PC-9 (cell line): ENCODE data around the gene SLC35E4. TPM values are rescaled to one million over a fixed set of nuclear protein-coding genes. Genes with fewer than 3 reads are reported as not detected.

Experiments
- BruUV-seq: library from RNA; stranded (reverse); fragments of 400-500 nt; replicated peaks from 2 replicates; lab custom pipeline; 2021; lab: Mats Ljungman, UMichigan
- CTCF ChIA-PET: fragments of 300-600 bp; sonication (Branson Sonifier 250); formaldehyde crosslinking; loops from one replicate; lab custom pipeline; 2022; ENCODE audit warnings: antibody characterized with exemption; lab: Charles Lee
- POLR2A ChIA-PET: fragments of 300-600 bp; sonication (Branson Sonifier 250); formaldehyde crosslinking; loops from one replicate; lab custom pipeline; 2022; ENCODE audit warnings: antibody characterized with exemption; ENCODE audit not compliant: unreplicated experiment; lab: Charles Lee
- DNase-seq, 2 experiments: peaks; one replicate each; pipeline versions ENCODE4 v3.0.0 to v3.0.0-alpha.2; 2015 to 2022; ENCODE audit warnings: mixed read lengths in 1 of 2
- H2AFZ ChIP-seq: fragments of 200-600 bp; sonication (generic); 2 replicates; pipeline ENCODE4 v1.8.1; 2017; ENCODE audit warnings: antibody characterized with exemption
- H3F3A ChIP-seq: fragments of 200-600 bp; sonication (generic); 2 replicates; pipeline ENCODE4 v1.8.1; 2017; ENCODE audit warnings: antibody characterized with exemption, mild to moderate bottlenecking, low read depth; ENCODE audit not compliant: insufficient read depth
- H3K27ac ChIP-seq: fragments of 200-600 bp; sonication (generic); 2 replicates; pipeline ENCODE4 v1.6.1; 2016; ENCODE audit warnings: mixed run types
- H3K27me3 ChIP-seq: fragments of 200-600 bp; sonication (generic); 2 replicates; pipeline ENCODE4 v1.6.1; 2016; ENCODE audit warnings: low read depth, mixed run types; ENCODE audit not compliant: insufficient read depth
- H3K36me3 ChIP-seq: fragments of 200-600 bp; sonication (generic); 2 replicates; pipeline ENCODE4 v1.6.1; 2016; ENCODE audit warnings: low read depth, mixed run types
- H3K4me1 ChIP-seq: fragments of 200-600 bp; sonication (generic); replicated peaks from 2 replicates; pipeline ENCODE4 v1.6.1; 2016; ENCODE audit warnings: mixed run types; ENCODE audit not compliant: insufficient read depth
- H3K4me2 ChIP-seq: fragments of 200-600 bp; sonication (generic); 2 replicates; pipeline ENCODE4 v1.6.1; 2017; ENCODE audit warnings: mixed run types
- H3K4me3 ChIP-seq: fragments of 200-600 bp; sonication (generic); 2 replicates; pipeline ENCODE4 v1.6.1; 2016; ENCODE audit warnings: mixed run types
- H3K79me2 ChIP-seq: fragments of 200-600 bp; sonication (generic); 2 replicates; pipeline ENCODE4 v1.6.1; 2017; ENCODE audit warnings: low read depth, mixed run types
- H3K9me2 ChIP-seq: fragments of 200-600 bp; sonication (generic); 2 replicates; pipeline ENCODE4 v1.8.1; 2017; ENCODE audit warnings: mild to moderate bottlenecking; ENCODE audit not compliant: insufficient read depth
- H3K9me3 ChIP-seq: fragments of 200-600 bp; sonication (generic); 2 replicates; pipeline ENCODE4 v1.8.1; 2016; ENCODE audit warnings: low read depth; ENCODE audit not compliant: insufficient read depth
- H4K20me1 ChIP-seq: fragments of 200-600 bp; sonication (generic); 2 replicates; pipeline ENCODE4 v1.8.1; 2017; ENCODE audit not compliant: insufficient read depth
- CTCF ChIP-seq: fragments of 200-600 bp; sonication (generic); conservative IDR thresholded peaks from 2 replicates; pipeline ENCODE4 v1.6.1; 2017; ENCODE audit warnings: mixed run types, antibody characterized with exemption, mild to moderate bottlenecking, moderate library complexity
- EZH2 ChIP-seq: fragments of 200-600 bp; sonication (generic); IDR thresholded peaks from 2 replicates; pipeline ENCODE4 v1.8.0; 2017; ENCODE audit warnings: antibody characterized with exemption, low read depth
- intact Hi-C: fragments of 100-400 bp; cut with micrococcal nuclease; formaldehyde crosslinking; loops from one replicate; pipeline ENCODE4 v1.10.0; 2022; ENCODE audit not compliant: unreplicated experiment
- total RNA-seq: library from RNA; stranded (reverse); gene quantifications from 2 replicates; pipeline ENCODE4 v1.2.3, GENCODE V29; 2021

SLC35E4 gene
- total RNA-seq, 1 experiment from 2014 or later = 4.7 TPM

- no peak overlapping the region for H3K4me2 ChIP-seq
- H3K9me3 ChIP-seq = no peaks in the 10 kb centered on the region
- H3K4me1 ChIP-seq = no peaks in the 10 kb centered on the region
- no peaks in the 10 kb centered on the region for H3K36me3 ChIP-seq
- no peaks in the 10 kb centered on the region for H3K79me2 ChIP-seq
- DNase-seq = no peak
- ChIA-PET POLR2A (no interaction called here), CTCF (no interaction called here)
- peaks cover 7% of the 10 kb centered on the region; the same call in 1 of the 2 replicates for H3F3A ChIP-seq
- no peaks in the 10 kb centered on the region for H3K27me3 ChIP-seq
- BruUV-seq = no TSS peak
- H4K20me1 ChIP-seq = no peaks in the 10 kb centered on the region
- H3K9me2 ChIP-seq = no peaks in the 10 kb centered on the region
- H3K4me3 ChIP-seq = no peak overlapping the region
- no peak overlapping the region for H2AFZ ChIP-seq
- intact Hi-C loops = no loop called here
- H3K27ac ChIP-seq = no peak overlapping the region
- TF ChIP-seq CTCF (no peak), EZH2 (no peak)
These were observed 38.7 kb upstream of the SLC35E4 start for GRCh38 chr22:30596886-30597285.

GRCh38 chr22:30598986-30599385 lies 36.6 kb upstream of the SLC35E4 start:
- TF ChIP-seq EZH2 (no peak), CTCF (no peak)
- H3K79me2 ChIP-seq = no peaks in the 10 kb centered on the region
- no peaks in the 10 kb centered on the region for H3K9me2 ChIP-seq
- no peak overlapping the region for H3K4me3 ChIP-seq
- CTCF ChIA-PET = no interaction called here
- no peaks in the 10 kb centered on the region for H3K9me3 ChIP-seq
- H3K4me1 ChIP-seq = peaks cover 5% of the 10 kb centered on the region
- H3K27ac ChIP-seq = no peak overlapping the region
- no peak overlapping the region for H3K4me2 ChIP-seq
- H3K36me3 ChIP-seq = no peaks in the 10 kb centered on the region
- POLR2A ChIA-PET = no interaction called here
- no peaks in the 10 kb centered on the region for H4K20me1 ChIP-seq
- H2AFZ ChIP-seq = no peak overlapping the region
- intact Hi-C loops = no loop called here
- no peak for DNase-seq
- BruUV-seq = no TSS peak
- H3F3A ChIP-seq = peaks cover 3% of the 10 kb centered on the region; the same call in 1 of the 2 replicates
- H3K27me3 ChIP-seq = no peaks in the 10 kb centered on the region

GRCh38 chr22:30600921-30601320 lies 34.7 kb upstream of the SLC35E4 start:
- TF ChIP-seq CTCF (no peak), EZH2 (no peak)
- no peak overlapping the region for H3K27ac ChIP-seq
- H3K9me2 ChIP-seq = no peaks in the 10 kb centered on the region
- no TSS peak for BruUV-seq
- H3K4me2 ChIP-seq = no peak overlapping the region
- intact Hi-C loops = loop anchor here (10.0 kb wide), 2 partner anchors 176 to 336 kb away; partner anchors contain the start of genes MTFP1 and OSM
- no peak overlapping the region for H3K4me3 ChIP-seq
- peaks cover 12% of the 10 kb centered on the region for H3K4me1 ChIP-seq
- H3K79me2 ChIP-seq = no peaks in the 10 kb centered on the region
- DNase-seq = no peak
- CTCF ChIA-PET = no interaction called here
- no peak overlapping the region for H2AFZ ChIP-seq
- H3K36me3 ChIP-seq = no peaks in the 10 kb centered on the region
- no peaks in the 10 kb centered on the region for H3K27me3 ChIP-seq
- POLR2A ChIA-PET = no interaction called here
- H3F3A ChIP-seq = no peaks in the 10 kb centered on the region
- H4K20me1 ChIP-seq = no peaks in the 10 kb centered on the region
- H3K9me3 ChIP-seq = no peaks in the 10 kb centered on the region
